Measurements from ENCODE around the gene RHBDF2.
A peak's percentile ranks its signal among the peaks of the same experiment; 100 is the strongest.

The RHBDF2 gene

DNA sequence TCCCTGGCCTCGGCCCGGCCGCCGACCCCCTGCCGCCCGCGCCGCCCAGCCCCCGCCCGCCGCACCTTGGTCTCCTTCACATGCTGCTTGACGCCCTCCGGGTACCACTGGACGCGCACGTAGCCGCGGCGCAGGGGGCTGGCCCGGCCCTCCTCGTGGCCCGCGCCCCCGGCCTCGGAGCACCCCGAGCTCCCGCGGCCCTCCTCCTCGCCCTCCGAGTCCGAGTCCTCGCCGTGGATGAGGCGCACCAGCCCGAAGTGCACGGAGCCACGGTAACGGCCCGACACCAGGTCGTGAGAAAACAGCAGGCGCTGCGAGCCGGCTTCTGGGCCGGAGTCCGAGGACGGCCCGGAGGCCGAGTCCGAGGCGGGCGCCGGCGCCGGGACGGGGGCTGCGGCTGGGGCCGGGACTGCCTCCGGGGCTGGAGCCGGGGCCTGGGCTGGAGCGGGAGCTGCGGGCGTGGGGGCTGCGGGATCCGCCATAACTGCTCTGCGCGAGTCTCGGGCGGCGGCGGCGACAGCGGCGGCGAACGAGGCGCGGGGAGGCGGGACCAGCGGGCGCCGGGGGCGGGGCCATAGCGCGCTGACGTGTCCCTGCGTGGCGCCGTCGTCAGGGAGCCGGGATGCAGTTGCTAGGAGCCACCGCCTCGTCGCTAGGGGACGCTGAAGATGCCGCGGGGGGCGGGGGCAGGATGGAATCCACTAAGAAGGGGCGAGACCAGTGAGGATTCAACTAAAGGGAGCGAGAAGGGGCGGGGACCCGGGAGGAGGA lies 48.4 kb downstream of the RHBDF2 start, which contains the start of gene UBE2O:
UBE2O (minus strand) TSS at position 493 of the 771 bp plus-strand sequence; CDS start at position 482, 11 bp downstream.
- Histone ChIP-seq H4K20me1 (ENCODE audit: insufficient read depth, low read length) (peaks cover 14% of the 10 kb centered on the region), H3K27ac (ENCODE audit: low read length) (no peak within 1 kb of the TSS), H3K9me3 (replicated peaks; ENCODE audit: insufficient read depth, low read length) (no peaks in the 10 kb centered on the region), H3K79me2 (ENCODE audit: low read length) (peaks cover 49% of the 10 kb centered on the region), H3F3A (ENCODE audit: insufficient read depth, low read length) (no peaks in the 10 kb centered on the region), H3K36me3 (replicated peaks; ENCODE audit: insufficient read depth, low read length) (no peaks in the 10 kb centered on the region), H2AFZ (ENCODE audit: low read length) (peak within 1 kb of the TSS; percentile 87), H3K4me1 (ENCODE audit: low read length) (peaks cover 9% of the 10 kb centered on the region), H3K27me3 (replicated peaks; ENCODE audit: insufficient read depth, low read length) (no peaks in the 10 kb centered on the region), H3K9ac (ENCODE audit: low read length) (peak within 1 kb of the TSS; percentile 82), H3K4me2 (ENCODE audit: low read depth, low read length) (peak within 1 kb of the TSS; percentile 85), H3K9me2 (replicated peaks; ENCODE audit: insufficient read depth, low read length) (no peaks in the 10 kb centered on the region), H3K4me3 (ENCODE audit: low read length) (peak within 1 kb of the TSS; percentile 89)
- DNase-seq = peak; percentile 90
- TF ChIP-seq EZH2 (optimal IDR thresholded peaks at IDR 0.05; ENCODE audit: low read depth, low read length) = no peak
- TF ChIP-seq, protein P1, sequence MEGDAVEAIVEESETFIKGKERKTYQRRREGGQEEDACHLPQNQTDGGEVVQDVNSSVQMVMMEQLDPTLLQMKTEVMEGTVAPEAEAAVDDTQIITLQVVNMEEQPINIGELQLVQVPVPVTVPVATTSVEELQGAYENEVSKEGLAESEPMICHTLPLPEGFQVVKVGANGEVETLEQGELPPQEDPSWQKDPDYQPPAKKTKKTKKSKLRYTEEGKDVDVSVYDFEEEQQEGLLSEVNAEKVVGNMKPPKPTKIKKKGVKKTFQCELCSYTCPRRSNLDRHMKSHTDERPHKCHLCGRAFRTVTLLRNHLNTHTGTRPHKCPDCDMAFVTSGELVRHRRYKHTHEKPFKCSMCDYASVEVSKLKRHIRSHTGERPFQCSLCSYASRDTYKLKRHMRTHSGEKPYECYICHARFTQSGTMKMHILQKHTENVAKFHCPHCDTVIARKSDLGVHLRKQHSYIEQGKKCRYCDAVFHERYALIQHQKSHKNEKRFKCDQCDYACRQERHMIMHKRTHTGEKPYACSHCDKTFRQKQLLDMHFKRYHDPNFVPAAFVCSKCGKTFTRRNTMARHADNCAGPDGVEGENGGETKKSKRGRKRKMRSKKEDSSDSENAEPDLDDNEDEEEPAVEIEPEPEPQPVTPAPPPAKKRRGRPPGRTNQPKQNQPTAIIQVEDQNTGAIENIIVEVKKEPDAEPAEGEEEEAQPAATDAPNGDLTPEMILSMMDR (IDR thresholded peaks at IDR 0.05; ENCODE audit: low read length) = peak; percentile 58
- no peak for TF ChIP-seq EZH2phosphoT487 (IDR thresholded peaks at IDR 0.05; ENCODE audit: low read length)

DNA sequence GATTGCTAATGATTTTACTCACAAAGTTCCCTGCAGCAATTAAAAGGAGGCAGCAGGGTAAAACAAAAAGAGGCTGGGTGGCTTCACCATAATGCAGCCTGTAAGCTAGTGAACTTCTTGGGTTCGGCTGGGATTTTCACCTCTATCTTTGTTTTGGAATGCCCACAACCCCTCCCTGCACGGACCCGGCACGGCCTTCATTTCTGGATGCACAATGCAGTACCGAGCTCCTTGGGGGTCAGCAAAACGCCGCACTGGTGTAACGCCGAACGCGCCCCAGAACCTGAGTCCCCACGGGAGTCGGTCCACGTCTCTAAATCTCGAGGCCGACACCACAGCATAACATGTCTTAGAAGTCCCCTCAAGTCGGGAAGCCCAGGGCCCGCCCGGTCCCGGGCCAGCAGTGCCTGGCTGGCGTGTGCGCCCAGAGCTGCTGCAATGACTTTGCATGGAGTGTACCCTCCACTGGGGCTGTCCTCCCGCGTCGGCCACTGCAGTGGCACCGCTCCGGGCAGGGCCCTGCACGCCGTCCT lies 49.0 kb downstream of the RHBDF2 start:
- H3K9me3 ChIP-seq (replicated peaks; ENCODE audit: insufficient read depth, low read length) = no peaks in the 10 kb centered on the region
- no peaks in the 10 kb centered on the region for H3K9me2 ChIP-seq (replicated peaks; ENCODE audit: insufficient read depth, low read length)
- H3K4me1 ChIP-seq (ENCODE audit: low read length) = peaks cover 9% of the 10 kb centered on the region
- no peak for DNase-seq
- H3K9ac ChIP-seq (ENCODE audit: low read length) = peak overlapping the region; percentile 82
- TF ChIP-seq, protein P1 (IDR thresholded peaks at IDR 0.05; ENCODE audit: low read length) = no peak
- TF ChIP-seq EZH2 (optimal IDR thresholded peaks at IDR 0.05; ENCODE audit: low read depth, low read length) (no peak), EZH2phosphoT487 (IDR thresholded peaks at IDR 0.05; ENCODE audit: low read length) (no peak)
- H2AFZ ChIP-seq (ENCODE audit: low read length) = 0 out of 2 replicates have a peak overlapping the region, but pooled peaks have one; percentile 17
- H3K36me3 ChIP-seq (replicated peaks; ENCODE audit: insufficient read depth, low read length) = no peaks in the 10 kb centered on the region
- peak overlapping the region; percentile 89 for H3K4me3 ChIP-seq (ENCODE audit: low read length)
- H3K4me2 ChIP-seq (ENCODE audit: low read depth, low read length) = peak overlapping the region; percentile 85
- H3K27me3 ChIP-seq (replicated peaks; ENCODE audit: insufficient read depth, low read length) = no peaks in the 10 kb centered on the region
- peaks cover 56% of the 10 kb centered on the region for H3K79me2 ChIP-seq (ENCODE audit: low read length)
- H4K20me1 ChIP-seq (ENCODE audit: insufficient read depth, low read length) = peaks cover 16% of the 10 kb centered on the region
- no peaks in the 10 kb centered on the region for H3F3A ChIP-seq (ENCODE audit: insufficient read depth, low read length)
- no peak overlapping the region for H3K27ac ChIP-seq (ENCODE audit: low read length)

DNA sequence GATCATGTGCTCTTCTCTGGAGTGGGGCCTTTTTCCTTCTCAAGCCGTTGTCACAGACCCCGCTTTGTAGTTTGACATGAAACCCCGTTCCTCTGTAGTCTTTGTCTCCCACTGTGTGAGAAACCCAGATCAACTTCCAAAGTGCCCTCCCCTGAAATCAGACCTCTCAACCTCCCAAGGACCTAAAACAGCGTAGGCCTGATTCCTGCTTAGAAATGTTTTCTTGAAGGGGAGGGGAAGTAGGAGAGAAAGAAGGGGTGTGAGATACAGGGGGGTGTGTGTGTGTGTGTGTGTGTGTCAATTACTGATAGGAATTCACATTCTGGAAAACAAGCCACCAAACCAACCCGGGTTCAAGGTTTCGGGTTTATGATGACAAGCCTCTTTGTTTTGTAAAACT lies 49.7 kb downstream of the RHBDF2 start:
- no peak for TF ChIP-seq EZH2phosphoT487 (IDR thresholded peaks at IDR 0.05; ENCODE audit: low read length)
- TF ChIP-seq, protein P1 (IDR thresholded peaks at IDR 0.05; ENCODE audit: low read length) = no peak
- Histone ChIP-seq H3F3A (ENCODE audit: insufficient read depth, low read length) (no peaks in the 10 kb centered on the region), H3K4me1 (ENCODE audit: low read length) (peaks cover 9% of the 10 kb centered on the region), H2AFZ (ENCODE audit: low read length) (no peak overlapping the region), H4K20me1 (ENCODE audit: insufficient read depth, low read length) (peaks cover 20% of the 10 kb centered on the region), H3K27me3 (replicated peaks; ENCODE audit: insufficient read depth, low read length) (no peaks in the 10 kb centered on the region), H3K4me3 (ENCODE audit: low read length) (peak overlapping the region; percentile 89), H3K4me2 (ENCODE audit: low read depth, low read length) (peak overlapping the region; percentile 85; the same call in 1 of the 2 replicates), H3K9ac (ENCODE audit: low read length) (peak overlapping the region; percentile 82; the same call in 1 of the 2 replicates), H3K79me2 (ENCODE audit: low read length) (peaks cover 63% of the 10 kb centered on the region), H3K9me2 (replicated peaks; ENCODE audit: insufficient read depth, low read length) (no peaks in the 10 kb centered on the region), H3K36me3 (replicated peaks; ENCODE audit: insufficient read depth, low read length) (no peaks in the 10 kb centered on the region), H3K27ac (ENCODE audit: low read length) (no peak overlapping the region), H3K9me3 (replicated peaks; ENCODE audit: insufficient read depth, low read length) (no peaks in the 10 kb centered on the region)
- no peak for DNase-seq

Data from MM.1S (cell line).